Measurements from ENCODE around the gene DEGS1.

Gene DEGS1

GRCh38 chr1:224182866-224183590 is at the start of gene DEGS1:
TSS of gene DEGS1 (plus strand) at chr1:224183240. CDS start at chr1:224183337, 97 bp downstream.
- DNase-seq (ENCODE audit: low spot score): peak; percentile 79

GRCh38 chr1:224133741-224134299 is 49.2 kb upstream of the DEGS1 start:
- DNase-seq (ENCODE audit: low spot score): no peak

- no peak for DNase-seq (ENCODE audit: low spot score)
These were observed 45.5 kb upstream of the DEGS1 start for GRCh38 chr1:224137518-224137917.

- DNase-seq (ENCODE audit: low spot score): no peak
These were observed 44.8 kb upstream of the DEGS1 start for GRCh38 chr1:224138198-224138597.

- no peak for DNase-seq (ENCODE audit: low spot score)
These were observed 41.3 kb upstream of the DEGS1 start for GRCh38 chr1:224141693-224142092.

GRCh38 chr1:224149709-224150108 is 33.3 kb upstream of the DEGS1 start:
- DNase-seq (ENCODE audit: low spot score): no peak

- DNase-seq (ENCODE audit: low spot score): no peak
These were observed 31.9 kb upstream of the DEGS1 start for GRCh38 chr1:224151117-224151516.

- no peak for DNase-seq (ENCODE audit: low spot score)
These were observed 25.7 kb upstream of the DEGS1 start for GRCh38 chr1:224157316-224157715.

- no peak for DNase-seq (ENCODE audit: low spot score)
These were observed 23.5 kb upstream of the DEGS1 start for GRCh38 chr1:224159541-224159940.

GRCh38 chr1:224160171-224160682 is 22.8 kb upstream of the DEGS1 start:
- no peak for DNase-seq (ENCODE audit: low spot score)

GRCh38 chr1:224162768-224163167 is 20.3 kb upstream of the DEGS1 start:
- DNase-seq (ENCODE audit: low spot score): no peak

- DNase-seq (ENCODE audit: low spot score): no peak
These were observed 19.7 kb upstream of the DEGS1 start for GRCh38 chr1:224163311-224163710.

- peak; percentile 64 for DNase-seq (ENCODE audit: low spot score)
These were observed 14.1 kb upstream of the DEGS1 start for GRCh38 chr1:224168859-224169380.

GRCh38 chr1:224169718-224170270 is 13.2 kb upstream of the DEGS1 start:
- no peak for DNase-seq (ENCODE audit: low spot score)

GRCh38 chr1:224170343-224170742 is 12.7 kb upstream of the DEGS1 start:
- no peak for DNase-seq (ENCODE audit: low spot score)

- peak; percentile 40 for DNase-seq (ENCODE audit: low spot score)
These were observed 12.1 kb upstream of the DEGS1 start for GRCh38 chr1:224170748-224171478.

GRCh38 chr1:224172229-224172628 is 10.8 kb upstream of the DEGS1 start:
- DNase-seq (ENCODE audit: low spot score): no peak

- no peak for DNase-seq (ENCODE audit: low spot score)
These were observed 9.5 kb upstream of the DEGS1 start for GRCh38 chr1:224173523-224173922.

- peak; percentile 45 for DNase-seq (ENCODE audit: low spot score)
These were observed 7.4 kb upstream of the DEGS1 start for GRCh38 chr1:224175617-224176016.

- no peak for DNase-seq (ENCODE audit: low spot score)
These were observed 5.6 kb upstream of the DEGS1 start for GRCh38 chr1:224177356-224177999.

GRCh38 chr1:224178894-224179293 is 4.1 kb upstream of the DEGS1 start:
- no peak for DNase-seq (ENCODE audit: low spot score)

Data from CD4-positive, alpha-beta T cell treated with Interleukin-2 at 100 ng/mL for 4 hours (primary cell).